ENCODE measurements around the gene CCER1.

The CCER1 gene

GRCh38 chr12:90908465-90908864 is 46.5 kb downstream of the CCER1 start:
- no peaks in the 10 kb centered on the region for H3K9me3 ChIP-seq (ENCODE audit: insufficient read depth, low read length)
- no peaks in the 10 kb centered on the region for H3K27me3 ChIP-seq (ENCODE audit: low read depth, low read length)
- H3K4me3 ChIP-seq (ENCODE audit: low read length) = no peak overlapping the region

GRCh38 chr12:90905691-90906370 is 49.1 kb downstream of the CCER1 start:
- H3K4me3 ChIP-seq (ENCODE audit: low read length) = no peak overlapping the region
- H3K4me1 ChIP-seq (ENCODE audit: low read length) = no peaks in the 10 kb centered on the region
- H3K79me2 ChIP-seq (ENCODE audit: low read length) = no peaks in the 10 kb centered on the region
- H3K36me3 ChIP-seq (replicated peaks; ENCODE audit: low read depth, low read length) = no peaks in the 10 kb centered on the region
- no peak for TF ChIP-seq EZH2phosphoT487 (IDR thresholded peaks at IDR 0.05; ENCODE audit: low read depth)
- no peak for TF ChIP-seq CTCF (IDR thresholded peaks at IDR 0.05; ENCODE audit: low read depth, low read length)
- H4K20me1 ChIP-seq (ENCODE audit: insufficient read depth, low read length) = no peaks in the 10 kb centered on the region
- H3K27ac ChIP-seq (ENCODE audit: low read length) = no peak overlapping the region
- no peaks in the 10 kb centered on the region for H3K9me3 ChIP-seq (ENCODE audit: insufficient read depth, low read length)
- H3K27me3 ChIP-seq (ENCODE audit: low read depth, low read length) = no peaks in the 10 kb centered on the region
- H3K4me2 ChIP-seq (ENCODE audit: low read length) = no peak overlapping the region
- no peak overlapping the region for H3K9ac ChIP-seq (ENCODE audit: low read length)
- no peak overlapping the region for H2AFZ ChIP-seq (ENCODE audit: low read depth, low read length)

More at GRCh38 chr12:90908465-90908864, 46.5 kb downstream of the CCER1 start:
- H3K4me2 ChIP-seq (ENCODE audit: low read length) = no peak overlapping the region
- no peak overlapping the region for H2AFZ ChIP-seq (ENCODE audit: low read depth, low read length)
- no peak for TF ChIP-seq EZH2phosphoT487 (IDR thresholded peaks at IDR 0.05; ENCODE audit: low read depth)
- TF ChIP-seq CTCF (IDR thresholded peaks at IDR 0.05; ENCODE audit: low read depth, low read length) = no peak
- no peaks in the 10 kb centered on the region for H3K36me3 ChIP-seq (replicated peaks; ENCODE audit: low read depth, low read length)
- no peaks in the 10 kb centered on the region for H3K79me2 ChIP-seq (ENCODE audit: low read length)
- H3K27ac ChIP-seq (ENCODE audit: low read length) = no peak overlapping the region
- no peaks in the 10 kb centered on the region for H3K4me1 ChIP-seq (ENCODE audit: low read length)
- no peaks in the 10 kb centered on the region for H4K20me1 ChIP-seq (ENCODE audit: insufficient read depth, low read length)
- H3K9ac ChIP-seq (ENCODE audit: low read length) = no peak overlapping the region

- Histone ChIP-seq H3K9me3 (ENCODE audit: insufficient read depth, low read length) (no peaks in the 10 kb centered on the region), H3K9ac (ENCODE audit: low read length) (no peak overlapping the region), H3K79me2 (ENCODE audit: low read length) (no peaks in the 10 kb centered on the region), H4K20me1 (ENCODE audit: insufficient read depth, low read length) (no peaks in the 10 kb centered on the region), H3K36me3 (replicated peaks; ENCODE audit: low read depth, low read length) (no peaks in the 10 kb centered on the region), H3K27ac (ENCODE audit: low read length) (no peak overlapping the region), H2AFZ (ENCODE audit: low read depth, low read length) (no peak overlapping the region), H3K4me2 (ENCODE audit: low read length) (no peak overlapping the region), H3K4me1 (ENCODE audit: low read length) (no peaks in the 10 kb centered on the region), H3K27me3 (ENCODE audit: low read depth, low read length) (no peaks in the 10 kb centered on the region), H3K4me3 (ENCODE audit: low read length) (no peak overlapping the region)
- TF ChIP-seq CTCF (IDR thresholded peaks at IDR 0.05; ENCODE audit: low read depth, low read length) = no peak
Observed at GRCh38 chr12:90902596-90902995, 52.4 kb downstream of the CCER1 start.
